OCI-M2 (cell line): ENCODE measurements around the gene STAT6.
A peak's percentile ranks its signal among the peaks of the same experiment; 100 is the strongest.
"Not testable (repeated sequence)": the region's sequence is repeated elsewhere in the genome, so short reads cannot be mapped to it uniquely, and the experiment has no call there.

Experiments
- DNase-seq: peaks from one replicate; lab custom pipeline; 2025; ENCODE audit not compliant: unreplicated experiment; lab: John Stamatoyannopoulos, UW

The STAT6 gene

DNA sequence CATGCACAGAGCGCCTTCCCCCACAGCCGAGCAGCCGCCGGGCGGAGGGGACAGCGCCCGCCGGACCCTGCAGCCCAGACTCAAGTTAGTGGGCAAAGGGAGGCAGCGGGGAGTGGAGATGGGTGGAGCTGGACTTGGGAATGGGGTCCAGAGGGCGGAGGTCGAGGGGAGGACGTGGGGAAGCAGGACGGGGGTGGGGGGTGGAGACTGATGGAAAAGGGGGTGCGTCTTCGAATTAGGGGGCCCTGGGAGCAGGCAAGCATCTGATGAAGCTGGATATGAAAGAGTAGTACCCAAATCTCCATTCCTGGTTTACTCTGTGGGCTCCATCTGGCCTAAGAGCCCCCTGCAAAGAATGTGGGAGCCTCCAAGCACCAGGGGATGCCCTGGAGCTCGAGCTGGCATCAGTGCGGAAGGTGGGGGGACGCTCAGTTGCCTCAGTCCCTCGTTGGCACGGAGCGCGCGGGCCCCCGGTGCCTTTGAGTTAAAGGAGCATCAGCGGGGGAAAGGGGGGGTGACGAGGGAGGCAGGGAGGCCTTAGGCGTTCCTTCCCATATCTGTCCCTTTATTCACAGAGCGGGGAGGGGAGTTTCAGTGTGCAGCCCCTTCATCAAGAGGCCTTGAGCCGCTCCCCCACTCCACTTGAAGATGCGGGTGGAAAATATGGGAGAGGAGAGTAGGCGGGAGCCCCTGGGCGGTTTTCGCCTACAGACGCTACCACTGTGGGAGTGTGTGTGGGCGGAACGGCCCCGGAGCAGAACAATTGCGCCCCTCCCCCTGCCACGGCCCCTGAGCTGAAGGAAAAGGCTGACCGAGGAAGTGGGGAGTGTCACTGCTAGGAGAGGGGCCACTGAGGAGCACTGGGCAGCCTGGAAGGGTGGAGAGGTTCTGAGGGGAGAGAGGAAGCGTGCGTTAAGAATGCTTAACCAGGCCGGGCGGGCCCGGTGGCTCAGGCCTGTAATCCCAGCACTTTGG lies 21.6 kb downstream of the STAT6 start:
- no peak for DNase-seq

DNA sequence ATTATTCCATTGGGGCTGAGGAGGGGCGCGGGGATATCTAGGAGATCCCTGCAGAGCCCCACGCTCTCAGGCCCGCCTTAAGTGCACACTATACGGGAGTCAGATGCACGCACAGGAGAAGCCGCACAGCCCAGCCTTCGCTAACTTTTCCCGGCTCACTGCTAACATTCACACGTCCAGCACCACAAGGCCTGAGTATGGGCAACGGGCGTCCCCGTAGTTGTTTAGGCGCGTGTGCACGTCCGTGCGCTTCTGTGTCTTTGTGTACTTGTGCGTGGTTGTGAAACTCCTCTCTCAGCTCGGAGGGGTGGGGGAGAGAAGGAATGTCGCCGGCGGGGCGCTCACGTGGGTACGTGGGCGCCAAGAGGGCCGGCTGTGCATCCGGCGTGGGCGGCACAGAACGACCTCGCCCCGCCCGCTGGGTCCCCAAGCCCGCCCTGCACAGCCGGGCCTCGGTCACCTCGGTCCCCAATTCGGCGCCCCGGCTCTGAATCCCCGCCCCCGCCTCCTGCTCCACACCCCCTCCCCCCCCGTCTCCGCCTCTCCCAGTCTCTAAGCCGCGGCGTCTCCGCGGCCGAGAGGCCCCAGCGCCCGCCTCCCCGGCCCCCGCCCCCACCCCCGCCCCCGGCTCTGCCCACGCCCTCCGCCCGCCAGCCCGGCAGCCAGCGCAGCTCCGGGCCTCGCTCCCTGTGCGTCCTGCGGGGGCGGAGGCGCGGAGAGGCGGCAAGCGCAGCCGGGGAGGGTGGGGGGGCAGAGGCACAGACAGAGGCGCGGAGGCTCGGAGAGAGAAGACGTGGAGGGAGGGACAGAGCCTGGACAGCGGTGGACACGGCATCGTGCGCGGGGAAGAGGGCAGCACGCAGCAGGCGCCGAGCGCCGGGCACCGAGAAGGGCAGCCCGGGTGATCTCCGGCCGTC lies 22.6 kb downstream of the STAT6 start, which contains the start of gene NAB2:
NAB2 (plus strand) TSS at position 761 of the 917 bp plus-strand sequence. CDS start 158 bp downstream, outside the sequence.
- peak; percentile 36 for DNase-seq

DNA sequence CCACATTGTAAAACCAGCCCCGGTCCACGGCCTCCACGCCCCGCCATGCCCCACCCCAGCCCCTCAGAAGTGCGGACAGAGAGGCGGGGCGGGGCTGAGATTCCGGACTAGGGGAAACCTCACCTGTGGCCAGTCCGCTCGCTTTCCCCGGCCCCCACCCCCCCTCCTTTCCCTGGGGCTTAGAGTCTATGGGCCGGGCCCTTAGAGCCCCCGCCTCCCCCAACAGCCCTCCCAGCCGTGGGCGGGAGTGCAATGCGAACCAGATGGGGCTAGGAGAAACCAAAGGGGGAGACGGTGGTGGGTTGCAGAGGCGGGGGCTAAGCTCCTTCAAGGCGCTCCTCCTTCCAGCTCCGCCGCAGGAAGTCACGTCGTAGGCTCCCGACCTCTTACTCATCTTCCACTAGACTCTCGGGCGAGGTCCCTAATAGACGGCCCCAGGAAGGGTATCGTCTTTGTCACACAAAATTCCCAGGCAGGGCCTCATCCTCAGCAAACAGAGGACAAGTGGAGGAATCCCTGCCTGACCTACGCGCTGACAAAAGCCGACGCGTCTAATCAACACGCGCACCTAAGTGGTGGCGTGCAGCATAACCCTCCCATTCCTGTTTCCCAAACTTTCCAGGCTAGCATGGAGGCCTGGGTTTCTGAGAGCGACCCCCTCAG lies 23.3 kb downstream of the STAT6 start:
- peak; percentile 27 for DNase-seq

DNA sequence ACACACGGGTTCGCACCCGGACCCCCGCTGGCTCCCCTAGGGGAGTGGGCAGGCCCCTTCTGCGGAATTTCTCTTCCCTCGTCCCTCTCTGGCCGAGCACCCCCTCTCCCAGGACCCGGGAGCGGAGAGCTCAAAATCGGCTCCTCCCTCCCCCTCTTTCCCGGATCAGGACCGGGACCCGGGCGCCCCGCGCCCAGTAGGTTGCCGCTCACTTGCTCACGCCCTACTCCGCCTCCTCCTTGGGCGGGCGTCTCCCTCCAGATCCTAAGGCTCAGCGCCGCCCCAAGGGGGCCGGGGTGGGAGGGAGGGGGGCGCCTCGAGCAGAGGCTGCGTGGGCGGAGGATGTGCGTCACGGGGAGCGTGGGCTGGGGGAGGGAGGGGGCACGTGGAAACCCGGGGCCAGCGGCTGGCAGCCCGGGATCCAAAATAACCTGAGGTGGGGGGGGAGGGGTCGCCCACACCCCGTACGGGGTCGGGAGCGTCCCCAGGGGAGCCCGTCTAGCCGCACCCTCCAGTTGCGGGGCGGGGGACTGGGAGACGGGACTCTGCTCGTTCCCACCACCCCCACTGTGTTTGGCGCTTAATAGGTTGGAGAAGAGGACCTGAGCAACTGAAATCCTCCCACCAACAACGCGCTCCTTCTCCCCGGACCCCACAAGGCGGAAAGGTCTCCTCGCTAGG lies 24.0 kb downstream of the STAT6 start:
- no peak for DNase-seq

DNA sequence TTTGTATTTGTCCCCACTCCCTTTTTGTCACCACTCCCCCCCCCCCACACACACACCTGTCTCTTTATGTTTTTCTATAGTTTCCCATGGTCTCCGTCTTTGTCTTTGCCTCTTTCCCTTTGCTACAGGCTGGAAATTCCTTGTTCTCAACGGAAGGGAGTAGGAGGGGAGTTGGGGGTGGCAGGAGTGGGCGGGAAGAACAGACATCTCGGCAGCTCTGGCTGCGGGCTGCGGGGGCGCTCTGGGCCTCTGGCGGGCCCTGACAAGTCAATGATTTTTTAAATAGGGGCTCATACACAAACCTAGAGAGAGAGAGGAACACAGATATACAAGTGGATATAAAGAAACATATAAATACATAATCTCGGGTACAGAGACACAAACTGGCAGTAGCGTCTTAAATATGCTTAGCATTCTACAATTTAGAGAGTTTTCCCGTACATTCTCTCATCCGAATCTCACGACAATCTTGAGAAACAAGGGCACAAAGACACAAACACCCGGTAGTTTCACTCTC lies 24.6 kb downstream of the STAT6 start:
- no peak for DNase-seq

DNA sequence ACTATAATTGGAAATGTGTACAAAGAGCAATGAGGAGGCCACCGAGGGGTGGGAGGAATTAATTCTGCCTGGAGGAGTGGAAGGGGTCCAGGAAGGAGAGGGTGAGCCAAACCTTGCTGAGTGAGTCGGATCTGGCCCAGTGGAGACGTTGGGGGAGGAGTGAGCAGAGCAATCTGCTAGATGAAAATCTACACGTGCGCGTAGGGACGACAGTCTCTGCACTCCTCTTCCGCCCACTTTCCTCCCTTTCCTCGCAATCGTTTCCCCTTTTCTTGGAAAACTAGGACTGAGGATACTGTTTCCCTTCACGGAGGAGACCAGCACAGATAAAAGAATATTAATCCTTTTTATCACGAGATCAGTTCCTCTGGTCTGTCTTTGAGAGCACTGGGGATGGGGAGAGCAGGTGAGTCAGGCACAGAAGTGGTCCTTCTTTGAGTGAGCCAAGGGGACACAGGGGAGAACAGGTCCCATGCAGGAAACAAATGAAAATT lies 25.1 kb downstream of the STAT6 start:
- DNase-seq: no peak

DNA sequence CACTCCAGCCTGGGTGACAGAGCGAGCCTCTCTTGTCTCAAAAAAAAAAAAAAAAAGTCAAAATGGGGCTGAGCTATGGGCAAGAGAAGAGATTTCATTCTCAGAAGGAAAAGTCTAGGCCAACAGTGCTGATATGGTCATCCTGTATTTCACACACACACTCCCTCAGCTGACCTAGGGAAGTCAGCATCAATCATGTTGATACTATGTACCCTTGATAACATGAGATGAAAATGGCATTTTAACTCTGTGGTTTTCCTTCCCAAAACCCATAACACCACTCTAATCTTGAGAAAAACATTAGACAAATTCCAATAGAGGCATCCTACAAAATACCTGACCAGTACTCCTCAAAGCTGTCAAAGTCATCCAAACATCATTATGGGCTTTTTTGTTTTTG lies 30.3 kb downstream of the STAT6 start:
- DNase-seq: no peak

DNA sequence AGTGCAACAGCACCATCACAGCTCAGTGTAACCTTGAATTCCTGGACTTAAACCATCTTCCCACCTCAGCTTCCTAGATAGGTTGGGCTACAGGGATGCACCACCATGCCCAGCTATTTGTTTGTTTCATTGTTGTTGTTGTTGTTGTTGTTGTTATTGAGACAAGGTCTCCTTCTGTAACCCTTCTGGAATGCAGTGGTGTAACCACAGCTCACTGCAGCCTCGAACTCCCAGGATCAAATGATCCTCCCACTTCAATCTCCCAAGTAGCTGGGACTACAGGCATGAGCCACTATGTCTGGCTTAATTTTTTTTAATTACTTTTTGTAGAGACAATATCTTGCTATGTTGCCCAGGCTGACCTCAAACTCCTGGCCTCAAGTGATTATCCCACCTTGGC lies 31.3 kb downstream of the STAT6 start:
- no peak for DNase-seq

DNA sequence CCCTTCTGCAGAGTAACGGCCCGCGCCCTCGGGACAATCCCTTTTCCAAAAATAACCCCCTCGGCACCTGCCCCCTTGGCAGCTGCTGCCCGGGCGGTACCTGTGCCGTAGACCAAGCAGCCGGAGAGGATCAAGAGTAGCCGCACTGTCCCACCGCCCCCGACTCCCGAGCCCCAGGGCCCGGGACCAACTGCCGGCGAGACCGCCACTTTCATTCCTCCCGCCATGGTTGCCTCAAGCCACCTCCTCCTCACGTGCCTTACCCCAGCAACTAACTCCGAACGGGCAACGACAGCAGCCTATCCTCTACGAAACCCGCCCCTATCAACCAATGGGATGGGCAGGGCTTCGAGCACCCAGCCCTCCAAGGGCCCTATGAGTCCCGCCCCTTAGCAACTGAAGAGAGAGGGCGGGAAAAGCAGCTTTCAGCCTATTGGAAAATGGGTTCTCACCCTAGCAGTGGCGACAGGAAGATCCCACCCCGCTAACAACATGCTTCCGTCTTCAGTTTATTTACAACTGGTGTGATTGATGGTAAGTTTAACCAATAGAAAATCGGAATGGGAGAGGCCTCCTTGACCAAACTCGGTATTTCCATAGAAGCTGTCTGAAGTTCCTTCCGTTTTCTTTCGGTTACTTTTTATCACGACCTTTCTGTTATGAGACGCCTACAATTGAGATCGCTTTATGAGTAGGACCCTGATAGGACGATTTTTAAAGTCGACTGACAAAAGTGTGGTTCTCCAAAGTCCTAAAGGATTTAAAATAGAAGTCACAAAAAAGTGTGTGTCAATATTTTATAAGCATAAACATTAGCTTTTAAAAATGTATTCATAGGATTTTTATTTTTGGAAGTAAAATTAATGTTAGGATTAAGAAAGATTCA lies 32.4 kb downstream of the STAT6 start, which contains the start of gene NEMP1:
NEMP1 (minus strand) TSS at position 273 of the 886 bp plus-strand sequence; CDS start at position 227, 46 bp downstream.
- DNase-seq: peak; percentile 94

DNA sequence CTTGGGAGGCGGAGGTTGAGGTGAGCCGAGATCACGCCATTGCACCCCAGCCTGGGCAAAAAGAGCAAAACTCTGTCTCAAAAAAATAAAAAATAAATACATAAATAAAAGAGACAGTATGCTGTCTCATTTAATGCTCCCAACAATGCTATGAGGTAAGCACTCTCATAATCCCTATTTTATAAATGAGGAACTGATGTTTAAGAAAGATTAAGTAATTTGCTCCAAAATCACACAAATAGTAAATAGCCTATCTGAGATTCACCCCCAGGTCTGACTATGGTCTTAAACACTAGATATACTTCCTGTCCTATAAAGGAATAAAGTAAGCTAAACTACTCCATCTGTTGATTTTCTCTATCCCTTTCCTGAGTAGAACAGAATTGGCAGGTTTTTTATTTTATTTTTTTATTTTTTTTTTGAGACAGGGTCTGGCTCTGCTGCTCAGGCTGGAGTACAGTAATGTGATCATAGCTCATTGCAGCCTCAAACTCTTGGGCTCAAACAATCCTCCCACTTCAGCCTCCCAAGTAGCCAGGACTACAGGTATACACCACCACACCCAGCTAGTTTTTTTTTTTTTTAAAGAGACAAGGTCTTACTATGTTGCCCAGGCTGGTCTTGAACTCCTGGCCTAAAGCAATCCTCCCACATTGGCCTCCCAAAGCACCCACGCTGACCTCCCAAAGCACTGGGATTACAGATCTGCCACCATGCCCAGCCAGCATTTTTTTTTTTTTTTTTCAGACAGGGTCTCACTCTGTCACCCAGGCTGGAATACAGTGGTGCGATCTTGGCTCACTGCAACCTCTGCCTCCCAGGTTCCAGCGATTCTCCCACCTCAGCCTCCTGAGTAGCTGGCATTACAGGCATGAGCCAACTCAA lies 37.4 kb downstream of the STAT6 start:
- not testable (repeated sequence) for DNase-seq

DNA sequence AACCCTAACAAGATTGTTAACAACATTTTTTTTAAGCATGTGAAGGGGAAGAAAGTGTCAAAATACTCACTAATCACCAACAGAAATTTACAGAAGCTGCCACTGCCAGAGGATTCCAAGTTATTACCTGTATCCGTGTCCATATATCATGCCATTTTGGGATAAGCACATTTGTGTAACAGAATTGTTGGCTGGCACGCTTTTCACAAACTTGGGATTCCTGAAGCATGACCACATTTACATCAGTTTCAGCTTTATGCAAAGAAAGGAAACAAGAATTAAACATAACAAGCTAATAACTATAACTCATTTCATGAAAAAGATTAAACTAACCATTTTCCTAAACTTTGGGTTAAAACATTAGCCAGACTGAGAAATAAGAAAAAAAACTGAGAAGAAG lies 38.5 kb downstream of the STAT6 start:
- DNase-seq: no peak

DNA sequence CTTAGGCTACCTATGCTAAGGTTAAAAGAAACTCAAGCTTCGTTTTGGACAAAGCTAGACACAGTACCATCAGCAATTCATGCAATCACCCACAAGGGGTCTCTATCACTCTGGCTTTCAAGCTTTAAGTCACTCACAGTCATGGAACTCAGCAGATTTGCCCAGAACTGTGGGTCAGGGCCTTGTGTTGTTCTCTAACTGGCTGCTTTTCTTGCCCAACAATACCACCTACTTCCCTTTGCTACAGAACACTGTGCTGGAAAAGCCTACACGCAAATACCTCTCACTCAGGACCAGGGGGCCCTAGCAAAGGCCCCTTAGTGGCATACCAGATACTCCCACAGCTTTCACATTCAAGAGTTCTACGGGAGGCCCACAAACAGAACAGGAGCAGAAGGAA lies 41.6 kb downstream of the STAT6 start:
- peak; percentile 21 for DNase-seq

DNA sequence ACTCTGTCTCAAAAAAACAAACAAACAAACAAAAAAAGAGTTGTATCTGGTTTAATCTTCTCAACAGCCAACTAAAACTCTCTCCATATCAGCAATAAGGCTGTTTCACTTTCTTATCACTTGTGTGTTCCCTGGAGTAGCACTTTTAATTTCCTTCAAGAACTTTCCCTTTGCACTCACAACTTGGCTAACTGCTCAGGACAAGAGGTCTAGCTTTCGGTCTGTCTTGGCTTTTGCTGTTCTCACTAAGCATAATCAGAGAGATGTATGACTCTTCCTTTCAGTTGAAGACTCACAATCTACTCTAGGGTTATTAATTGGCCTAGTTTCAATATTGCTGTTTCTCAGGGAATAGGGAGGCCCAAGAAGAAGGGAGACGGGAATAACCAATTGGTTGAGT lies 44.9 kb downstream of the STAT6 start:
- DNase-seq: no peak

DNA sequence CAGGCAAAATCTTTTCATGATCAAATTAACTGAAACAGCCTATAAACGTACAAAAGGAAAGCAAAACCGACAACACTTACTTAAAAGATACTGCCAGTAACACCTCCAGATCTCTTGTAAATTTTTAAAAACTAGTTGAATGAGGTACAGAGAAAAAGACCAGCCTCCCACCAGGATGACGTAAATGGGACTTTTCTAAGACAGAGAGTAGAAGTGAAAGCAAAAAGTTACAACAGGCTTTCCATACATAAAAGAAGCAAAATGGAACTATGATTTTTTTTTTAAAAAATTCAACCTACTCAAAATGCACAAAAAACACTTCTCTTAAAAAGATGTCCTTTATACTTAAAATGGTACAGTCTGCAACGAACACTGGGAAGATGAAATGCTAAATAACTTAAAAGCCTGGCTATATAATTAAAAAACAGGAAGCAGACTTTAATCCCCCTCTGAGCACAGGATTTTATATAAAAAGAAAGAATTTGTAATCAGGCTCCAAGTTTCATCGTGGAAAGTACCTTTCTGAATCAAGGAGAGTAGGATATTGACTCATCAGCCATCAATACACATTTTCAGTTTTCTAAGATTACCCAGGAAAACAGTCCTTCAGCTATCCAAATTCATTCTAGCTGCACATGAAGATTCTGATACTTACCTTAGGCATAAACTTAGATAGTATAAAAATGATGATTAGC lies 47.0 kb downstream of the STAT6 start:
- no peak for DNase-seq

DNA sequence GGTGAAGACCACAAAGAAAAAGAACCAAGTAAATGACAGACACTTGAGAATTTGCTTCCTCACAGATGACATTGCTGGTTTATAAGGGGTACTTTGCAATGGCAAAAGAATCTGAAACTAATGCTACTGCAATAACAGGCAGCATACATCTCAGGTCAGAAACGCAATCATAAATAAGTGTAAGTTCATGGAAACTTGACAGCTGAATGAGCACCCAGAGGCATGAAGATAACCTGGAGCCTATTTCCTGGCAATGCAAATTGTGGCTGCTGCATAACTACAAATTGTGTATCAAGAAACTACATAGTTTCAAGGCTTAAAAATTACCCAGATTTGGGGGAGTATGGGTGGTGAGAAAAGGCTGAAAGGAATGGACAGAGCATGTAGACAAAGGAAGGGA lies 52.7 kb downstream of the STAT6 start:
- no peak for DNase-seq

DNA sequence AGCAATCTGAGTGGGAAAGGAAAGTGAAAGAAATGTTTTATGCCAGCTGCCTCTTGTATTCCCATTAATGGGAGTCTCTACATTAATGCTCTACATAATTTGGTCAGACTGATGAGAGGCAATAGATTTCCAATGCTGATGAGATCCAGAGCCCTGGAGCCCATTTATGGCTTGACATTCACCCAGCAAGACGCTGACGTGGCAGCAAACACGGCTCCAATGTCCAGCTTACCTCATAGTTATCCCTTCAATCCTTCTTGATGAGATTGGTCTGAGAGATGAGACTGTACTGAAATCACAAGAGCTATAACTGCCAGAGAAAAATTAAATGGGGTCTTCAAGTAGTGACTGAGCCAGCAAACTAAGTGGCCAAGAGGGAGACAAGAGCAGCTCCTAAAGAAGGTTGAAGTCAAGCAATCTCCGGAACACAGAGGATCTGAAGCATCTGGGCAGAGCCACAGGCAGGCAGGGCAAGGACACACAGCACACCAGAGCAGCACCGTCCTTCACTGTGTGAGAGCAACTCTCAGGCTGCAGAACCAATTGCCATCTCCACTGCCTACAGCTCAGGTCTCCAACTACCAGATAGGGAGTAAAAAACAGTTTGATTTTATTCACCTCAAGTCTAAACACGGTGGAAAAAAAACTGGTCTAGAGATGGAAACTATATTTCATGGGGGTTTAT lies 54.0 kb downstream of the STAT6 start:
- DNase-seq: no peak

DNA sequence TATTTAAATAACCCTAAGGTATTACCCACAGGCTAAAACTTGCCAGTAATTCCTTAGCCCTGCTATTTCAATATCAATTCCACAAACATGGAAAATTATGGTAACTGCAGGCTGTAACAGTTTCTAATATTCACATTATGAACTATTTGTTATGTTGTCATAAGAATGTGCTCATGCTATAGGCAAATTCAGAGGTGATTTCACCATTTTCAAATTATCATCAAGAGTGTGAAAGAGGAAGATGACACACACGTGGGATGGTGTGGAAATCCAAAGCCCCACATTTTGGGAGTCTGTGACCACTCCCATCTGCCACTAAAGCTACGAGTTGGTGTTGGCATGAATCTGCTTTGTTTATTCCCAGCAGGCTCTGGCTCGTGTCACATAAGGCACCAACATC lies 55.3 kb downstream of the STAT6 start:
- DNase-seq: no peak
